Rectal smooth muscle tissue (tissue), 1 donor: Measurements from ENCODE around the gene MYO1C.
A peak's percentile ranks its signal among the peaks of the same experiment; 100 is the strongest.
"Not testable (repeated sequence)": the region's sequence is repeated elsewhere in the genome, so short reads cannot be mapped to it uniquely, and the experiment has no call there.

ENCODE experiments used
- H3K27ac ChIP-seq: one replicate; pipeline ENCODE4 v1.7.0; 2013; ENCODE audit warnings: low read depth, low read length, inconsistent platforms
- H3K27me3 ChIP-seq: one replicate; pipeline ENCODE4 v1.7.0; 2013; ENCODE audit warnings: low read length; ENCODE audit not compliant: control insufficient read depth, insufficient read depth
- H3K36me3 ChIP-seq: one replicate; pipeline ENCODE4 v1.7.0; 2013; ENCODE audit warnings: low read length; ENCODE audit not compliant: control insufficient read depth, insufficient read depth
- H3K4me1 ChIP-seq: one replicate; pipeline ENCODE4 v1.7.0; 2013; ENCODE audit warnings: low read length; ENCODE audit not compliant: control insufficient read depth, insufficient read depth
- H3K4me3 ChIP-seq: one replicate; pipeline ENCODE4 v1.7.0; 2013; ENCODE audit warnings: low read length
- H3K9ac ChIP-seq: one replicate; pipeline ENCODE4 v1.7.0; 2013; ENCODE audit warnings: low read length

MYO1C gene

DNA sequence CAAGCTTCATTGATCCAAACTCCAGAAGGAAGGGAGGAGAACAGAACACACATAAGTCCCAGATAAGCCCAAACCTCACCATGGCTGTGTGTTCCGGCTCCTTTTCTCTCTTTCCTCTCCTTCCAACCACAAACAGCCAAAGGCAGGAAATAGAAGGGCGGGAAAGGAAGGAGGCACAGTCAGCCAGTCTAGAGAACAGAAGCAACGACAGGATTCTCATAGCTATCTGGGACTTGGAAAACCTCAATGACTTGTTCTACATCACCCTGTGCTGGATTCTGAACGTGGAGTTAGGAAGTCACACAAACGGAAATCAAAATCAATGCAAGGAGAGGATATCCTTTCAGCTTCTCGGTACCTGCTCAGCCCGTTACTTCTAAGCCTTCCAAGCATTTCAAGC, 45.4 kb downstream of the MYO1C start:
- no peak overlapping the region for H3K4me3 ChIP-seq
- no peaks in the 10 kb centered on the region for H3K4me1 ChIP-seq
- H3K36me3 ChIP-seq: no peaks in the 10 kb centered on the region
- no peak overlapping the region for H3K27ac ChIP-seq
- H3K9ac ChIP-seq: no peak overlapping the region
- H3K27me3 ChIP-seq: no peaks in the 10 kb centered on the region

GRCh38 chr17:1446201-1446600, 46.3 kb downstream of the MYO1C start:
- no peak overlapping the region for H3K9ac ChIP-seq
- H3K36me3 ChIP-seq: no peaks in the 10 kb centered on the region
- no peaks in the 10 kb centered on the region for H3K4me1 ChIP-seq
- no peak overlapping the region for H3K27ac ChIP-seq
- H3K27me3 ChIP-seq: no peaks in the 10 kb centered on the region
- H3K4me3 ChIP-seq: no peak overlapping the region

DNA sequence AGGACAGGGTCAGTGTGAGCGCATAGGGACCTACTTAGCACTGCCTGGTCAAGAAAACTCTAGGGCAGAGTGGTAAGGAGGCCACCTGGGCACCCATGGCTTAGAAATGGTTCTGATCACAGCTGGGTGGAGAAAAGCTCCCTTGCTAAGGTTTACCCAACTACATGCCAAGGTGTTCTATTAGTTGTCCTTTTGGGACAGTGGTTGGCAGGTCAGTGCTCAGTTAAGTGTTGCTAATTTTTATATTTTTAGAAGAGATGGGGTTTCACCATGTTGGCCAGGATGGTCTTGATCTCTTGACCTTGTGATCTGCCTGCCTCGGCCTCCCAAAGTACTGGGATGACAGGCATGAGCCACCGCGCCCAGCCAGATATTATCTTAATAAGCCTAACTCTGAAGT, 46.8 kb downstream of the MYO1C start:
- H3K4me1 ChIP-seq, H3K27ac ChIP-seq, H3K4me3 ChIP-seq, H3K27me3 ChIP-seq, H3K9ac ChIP-seq, H3K36me3 ChIP-seq: not testable (repeated sequence)

GRCh38 chr17:1442721-1443120, 49.8 kb downstream of the MYO1C start:
- not testable (repeated sequence) for H3K4me3 ChIP-seq, H3K36me3 ChIP-seq, H3K9ac ChIP-seq, H3K27me3 ChIP-seq, H3K4me1 ChIP-seq, H3K27ac ChIP-seq

GRCh38 chr17:1442187-1442586, 50.3 kb downstream of the MYO1C start:
- Histone ChIP-seq H3K4me3 (no peak overlapping the region), H3K9ac (no peak overlapping the region), H3K4me1 (no peaks in the 10 kb centered on the region), H3K27me3 (no peaks in the 10 kb centered on the region), H3K27ac (no peak overlapping the region), H3K36me3 (no peaks in the 10 kb centered on the region)

DNA sequence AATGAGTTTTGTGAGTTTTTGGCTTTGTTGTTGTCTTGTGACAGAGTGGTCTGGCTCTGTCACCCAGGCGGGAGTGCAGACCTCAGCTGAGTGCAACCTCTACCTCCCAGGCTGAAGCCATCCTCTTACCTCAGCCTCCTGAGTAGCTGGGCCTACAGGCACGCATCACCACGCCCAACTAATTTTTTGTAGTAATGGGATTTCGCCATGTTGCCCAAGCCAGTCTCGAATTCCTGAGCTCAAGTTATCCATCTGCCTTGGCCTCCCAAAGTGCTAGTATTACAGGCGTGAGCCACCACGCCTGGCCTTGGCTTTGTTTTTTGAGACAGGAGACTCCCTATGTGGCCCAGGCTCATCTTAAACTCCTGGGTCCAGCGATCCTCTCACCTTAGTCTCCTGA, 51.6 kb downstream of the MYO1C start:
- no peaks in the 10 kb centered on the region for H3K27me3 ChIP-seq
- H3K27ac ChIP-seq: no peak overlapping the region
- H3K4me1 ChIP-seq: no peaks in the 10 kb centered on the region
- no peak overlapping the region for H3K4me3 ChIP-seq
- H3K36me3 ChIP-seq: peaks cover 6% of the 10 kb centered on the region
- no peak overlapping the region for H3K9ac ChIP-seq

DNA sequence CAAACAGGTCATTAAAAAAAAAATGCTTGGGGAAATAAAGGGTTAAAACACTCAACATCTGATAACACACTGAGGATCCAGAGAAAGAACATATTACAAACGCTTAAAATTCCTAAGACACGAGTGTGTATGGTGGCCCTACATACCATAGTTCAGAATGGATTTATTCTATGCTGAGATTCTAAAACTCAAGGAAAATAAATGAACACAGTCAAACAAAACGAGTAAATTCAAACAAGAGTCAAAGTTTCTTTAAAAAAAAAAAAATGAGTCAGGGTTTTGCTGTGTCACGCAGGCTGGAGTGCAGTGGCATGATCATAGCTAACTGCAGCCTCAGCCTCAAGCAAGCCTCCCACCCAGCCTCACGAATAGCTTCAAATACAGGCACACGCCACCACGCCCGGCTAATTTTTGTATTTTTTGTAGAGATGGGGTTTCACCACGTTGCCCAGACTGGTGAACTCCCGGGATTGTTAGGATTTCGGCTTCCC, 53.8 kb downstream of the MYO1C start:
- H3K27ac ChIP-seq: peak overlapping the region; percentile 30
- no peak overlapping the region for H3K9ac ChIP-seq
- no peak overlapping the region for H3K4me3 ChIP-seq
- H3K4me1 ChIP-seq: no peaks in the 10 kb centered on the region
- H3K27me3 ChIP-seq: no peaks in the 10 kb centered on the region
- peaks cover 6% of the 10 kb centered on the region for H3K36me3 ChIP-seq

DNA sequence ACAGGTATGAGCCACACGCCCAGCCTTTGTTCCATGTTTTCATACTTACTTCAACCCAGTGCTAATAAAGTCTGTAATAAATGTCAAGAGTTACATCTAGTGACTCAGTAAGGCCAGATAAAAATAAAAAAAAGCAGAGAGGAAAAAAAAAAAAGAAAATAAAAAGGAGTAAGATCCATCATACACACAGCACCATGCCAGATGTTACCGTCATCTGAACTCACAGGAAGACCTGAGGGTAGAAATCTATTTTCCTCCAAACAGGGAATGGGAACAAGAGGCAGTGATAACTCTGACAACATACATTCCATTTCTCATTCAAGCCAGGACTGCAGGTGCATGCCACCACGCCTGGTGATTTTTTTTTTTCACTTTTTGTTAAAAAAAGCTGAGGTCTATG, 57.2 kb downstream of the MYO1C start:
- Histone ChIP-seq H3K36me3 (peaks cover 11% of the 10 kb centered on the region), H3K4me3 (no peak overlapping the region), H3K27ac (no peak overlapping the region), H3K27me3 (no peaks in the 10 kb centered on the region), H3K9ac (no peak overlapping the region), H3K4me1 (no peaks in the 10 kb centered on the region)

DNA sequence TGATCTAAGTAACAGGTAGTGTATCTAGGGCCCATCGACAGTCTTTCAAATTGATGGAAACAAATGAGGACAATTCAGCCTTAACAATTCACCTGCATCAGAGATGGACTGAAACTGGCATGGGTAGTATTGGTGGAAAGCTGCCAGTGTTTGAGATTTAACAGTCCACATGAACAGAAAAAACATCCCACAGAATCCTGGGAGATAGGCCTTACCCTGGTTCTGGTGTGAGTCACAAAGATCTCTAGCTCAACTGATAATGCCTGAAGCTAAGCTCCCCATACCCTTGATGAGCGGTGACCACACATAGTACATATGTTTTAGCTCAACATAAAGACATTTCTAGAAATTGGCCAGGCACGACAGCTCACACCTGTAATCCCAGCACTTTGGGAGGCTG, 58.3 kb downstream of the MYO1C start:
- H3K4me1 ChIP-seq: no peaks in the 10 kb centered on the region
- no peak overlapping the region for H3K4me3 ChIP-seq
- no peaks in the 10 kb centered on the region for H3K27me3 ChIP-seq
- H3K36me3 ChIP-seq: peaks cover 11% of the 10 kb centered on the region
- H3K27ac ChIP-seq: peak overlapping the region; percentile 54
- no peak overlapping the region for H3K9ac ChIP-seq

GRCh38 chr17:1431631-1432104, 60.8 kb downstream of the MYO1C start:
- Histone ChIP-seq H3K27me3 (no peaks in the 10 kb centered on the region), H3K36me3 (peaks cover 11% of the 10 kb centered on the region), H3K4me1 (no peaks in the 10 kb centered on the region), H3K4me3 (no peak overlapping the region), H3K9ac (no peak overlapping the region), H3K27ac (no peak overlapping the region)

DNA sequence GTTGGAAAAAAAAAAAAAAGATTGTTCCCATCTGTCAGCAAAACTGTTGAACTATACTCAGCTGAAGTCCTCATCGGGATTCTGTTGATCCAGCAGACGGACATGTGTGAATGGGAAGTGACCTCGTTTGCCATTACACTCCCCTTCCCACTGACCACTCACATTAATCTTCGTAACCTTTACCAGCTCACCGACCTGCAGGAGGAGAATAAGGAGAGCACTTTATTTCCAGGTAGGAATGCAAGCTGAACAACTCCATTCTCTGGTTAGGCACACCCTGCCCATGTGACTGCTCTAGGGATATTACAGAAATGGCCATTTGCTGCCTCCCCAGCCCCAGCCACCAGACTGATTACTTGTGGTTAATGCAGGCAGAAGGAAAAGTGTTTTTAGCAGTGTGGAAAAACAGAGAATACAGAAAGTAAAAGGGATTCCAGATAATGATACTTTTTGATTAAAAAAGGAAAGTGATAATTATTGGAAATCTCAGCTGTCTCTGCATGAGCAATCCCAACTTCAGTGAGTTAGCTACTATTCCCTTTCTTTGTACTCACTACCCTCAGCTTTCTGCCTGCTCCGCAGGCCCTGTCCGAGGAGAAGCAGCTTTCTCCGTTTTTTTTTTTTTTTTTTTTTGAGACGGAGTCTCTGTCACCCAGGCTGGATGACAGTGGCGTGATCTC, 68.9 kb downstream of the MYO1C start:
- Histone ChIP-seq H3K27ac (no peak overlapping the region), H3K4me3 (no peak overlapping the region), H3K9ac (no peak overlapping the region), H3K36me3 (peaks cover 16% of the 10 kb centered on the region), H3K4me1 (no peaks in the 10 kb centered on the region), H3K27me3 (no peaks in the 10 kb centered on the region)

- Histone ChIP-seq H3K27ac (peak overlapping the region; percentile 3), H3K4me1 (no peaks in the 10 kb centered on the region), H3K27me3 (no peaks in the 10 kb centered on the region), H3K9ac (no peak overlapping the region), H3K4me3 (no peak overlapping the region), H3K36me3 (peaks cover 16% of the 10 kb centered on the region)
Measured at GRCh38 chr17:1422885-1423284, 69.6 kb downstream of the MYO1C start.

DNA sequence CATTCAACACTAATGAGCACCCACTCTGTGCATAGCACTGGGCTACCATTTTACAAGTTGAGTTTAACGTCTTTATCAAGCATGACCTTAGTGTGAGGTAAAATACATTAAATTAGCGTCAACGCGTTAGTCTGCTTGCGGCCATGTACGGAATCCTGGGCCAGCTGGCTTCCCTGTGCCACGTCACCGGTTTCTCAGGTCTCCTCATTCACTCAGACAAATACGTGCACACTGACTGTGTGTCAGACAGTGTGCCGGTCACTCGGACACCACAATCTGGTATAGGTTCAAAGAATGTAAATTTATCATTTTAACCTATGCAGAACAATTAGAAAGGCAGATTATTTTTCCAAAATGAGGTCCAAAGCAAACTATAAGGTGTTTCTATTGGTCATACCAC, 71.0 kb downstream of the MYO1C start:
- Histone ChIP-seq H3K27ac (no peak overlapping the region), H3K9ac (no peak overlapping the region), H3K36me3 (peaks cover 16% of the 10 kb centered on the region), H3K4me3 (no peak overlapping the region), H3K27me3 (no peaks in the 10 kb centered on the region), H3K4me1 (no peaks in the 10 kb centered on the region)
